GM12878 (cell line): ENCODE results near the gene IRF4. TPM values are rescaled to one million over a fixed set of nuclear protein-coding genes. Genes with fewer than 3 reads are reported as not detected.

Source experiments
- ATAC-seq: fragments of 200-7000 bp; cut with Tn5 transposase; 3 replicates; pipeline ENCODE4 v1.9.1; 2020; ENCODE audit warnings: mild to moderate bottlenecking, moderate library complexity
- BruUV-seq: library from RNA; stranded (reverse); fragments of 400-500 nt; replicated peaks from 2 replicates; lab custom pipeline; 2021; lab: Mats Ljungman, UMichigan
- CTCF ChIA-PET: fragments of 300-600 bp; sonication (Branson Sonifier 250); formaldehyde crosslinking; extraction: SDS; loops from one replicate; lab custom pipeline; 2021; ENCODE audit warnings: inconsistent platforms; lab: Yijun Ruan, JAX
- POLR2A ChIA-PET: fragments of 350-600 bp; formaldehyde crosslinking; extraction: SDS; loops from one replicate; lab custom pipeline; 2021; ENCODE audit warnings: inconsistent platforms; lab: Charles Lee
- RAD21 ChIA-PET: fragments of 300-600 bp; sonication (Branson Sonifier 250); formaldehyde crosslinking; loops from one replicate; lab custom pipeline; 2023; ENCODE audit warnings: antibody characterized with exemption; ENCODE audit not compliant: unreplicated experiment; lab: Charles Lee
- SMC1A ChIA-PET: fragments of 300-600 bp; sonication (Branson Sonifier 250); formaldehyde crosslinking; loops from one replicate; lab custom pipeline; 2023; ENCODE audit not compliant: unreplicated experiment, uncharacterized antibody; lab: Charles Lee
- DNase-seq: peaks from one replicate; pipeline ENCODE4 v3.0.0-alpha.2; 2011; ENCODE audit warnings: low read depth, low spot score
- FAIRE-seq: peaks from 3 replicates; lab custom pipeline; 2011; peaks lifted over from hg19 to GRCh38; lab: Jason Lieb, UNC
- H2AFZ ChIP-seq: 2 replicates; pipeline ENCODE4 v1.6.0; 2011; ENCODE audit warnings: low read depth, low read length, control low read depth; ENCODE audit not compliant: control insufficient read depth
- H3K27ac ChIP-seq: 2 replicates; pipeline ENCODE4 v1.5.1; 2011; ENCODE audit warnings: control low read depth; ENCODE audit not compliant: control insufficient read depth, insufficient read depth
- H3K27me3 ChIP-seq, 2 experiments: replicated peaks in 1 of 2; 2 replicates each; pipeline versions ENCODE4 v1.6.0 to v1.6.1; 2011; ENCODE audit warnings: low read length in 1 of 2; ENCODE audit not compliant: control insufficient read depth in 2 of 2, insufficient read depth in 2 of 2
- H3K36me3 ChIP-seq, 2 experiments: 2 replicates each; pipeline ENCODE4 v1.5.1; 2011; ENCODE audit warnings: low read length in 1 of 2; ENCODE audit not compliant: control insufficient read depth in 2 of 2, insufficient read depth in 2 of 2
- H3K4me1 ChIP-seq: 2 replicates; pipeline ENCODE4 v1.6.1; 2011; ENCODE audit warnings: mild to moderate bottlenecking, low read length, moderate library complexity, mixed read lengths; ENCODE audit not compliant: control insufficient read depth, insufficient read depth
- H3K4me2 ChIP-seq: 2 replicates; pipeline ENCODE4 v1.6.0; 2011; ENCODE audit warnings: control low read depth; ENCODE audit not compliant: control insufficient read depth, insufficient read depth
- H3K4me3 ChIP-seq: fragments of 200-600 bp; sonication (generic); 2 replicates; pipeline ENCODE4 v1.5.1; 2016
- H3K79me2 ChIP-seq: 2 replicates; pipeline ENCODE4 v1.6.0; 2011; ENCODE audit warnings: low read length; ENCODE audit not compliant: control insufficient read depth, insufficient read depth
- H3K9ac ChIP-seq: 2 replicates; pipeline ENCODE4 v1.8.0; 2011; ENCODE audit warnings: low read length, control low read depth, mixed read lengths; ENCODE audit not compliant: control insufficient read depth, insufficient read depth
- H3K9me3 ChIP-seq: replicated peaks from 3 replicates; pipeline ENCODE4 v1.5.1; 2011; ENCODE audit warnings: mild to moderate bottlenecking, low read length; ENCODE audit not compliant: control insufficient read depth, insufficient read depth
- H4K20me1 ChIP-seq: 2 replicates; pipeline ENCODE4 v1.6.0; 2011; ENCODE audit not compliant: control insufficient read depth, insufficient read depth
- CUX1 ChIP-seq: IDR thresholded peaks from 2 replicates; pipeline ENCODE4 v1.6.1; 2012; ENCODE audit warnings: improper control_type of control experiment, low read depth, low read length; ENCODE audit not compliant: insufficient replicate concordance
- MEF2A ChIP-seq: IDR thresholded peaks from 2 replicates; pipeline ENCODE4 v1.6.1; 2011; ENCODE audit warnings: low read depth, mild to moderate bottlenecking, low read length, moderate library complexity; ENCODE audit not compliant: insufficient read depth
- NFIC ChIP-seq: IDR thresholded peaks from 2 replicates; pipeline ENCODE4 v1.6.1; 2012; ENCODE audit warnings: low read depth, mild to moderate bottlenecking, inconsistent platforms, low read length, moderate library complexity
- NFXL1 ChIP-seq: fragments of 450-650 bp; IDR thresholded peaks from 2 replicates; pipeline ENCODE4 v1.6.1; 2017; ENCODE audit warnings: antibody characterized with exemption, mild to moderate bottlenecking, borderline replicate concordance
- RB1 ChIP-seq: fragments of 450-650 bp; formaldehyde crosslinking; IDR thresholded peaks from 2 replicates; pipeline ENCODE4 v1.6.1; 2017; ENCODE audit warnings: mild to moderate bottlenecking, borderline replicate concordance
- RUNX3 ChIP-seq: IDR thresholded peaks from 2 replicates; pipeline ENCODE4 v1.6.1; 2012; ENCODE audit warnings: low read length, inconsistent platforms
- TBL1XR1 ChIP-seq: IDR thresholded peaks from 2 replicates; pipeline ENCODE4 v1.6.1; 2012; ENCODE audit warnings: low read depth, low read length, improper control_type of control experiment
- USF2 ChIP-seq: IDR thresholded peaks from 2 replicates; pipeline ENCODE4 v1.6.1; 2011; ENCODE audit warnings: low read depth, low read length, improper control_type of control experiment, borderline replicate concordance
- WRNIP1 ChIP-seq: IDR thresholded peaks from 2 replicates; pipeline ENCODE4 v1.6.1; 2011; ENCODE audit warnings: low read depth, low read length, improper control_type of control experiment, borderline replicate concordance
- ZNF217 ChIP-seq: fragments of 450-650 bp; IDR thresholded peaks from 2 replicates; pipeline ENCODE4 v1.6.1; 2017; ENCODE audit warnings: antibody characterized with exemption, mild to moderate bottlenecking
- ZNF274 ChIP-seq: IDR thresholded peaks from one replicate; pipeline ENCODE4 v1.8.0; 2011; ENCODE audit not compliant: insufficient read length, insufficient read depth
- ZNF622 ChIP-seq: fragments of 450-650 bp; IDR thresholded peaks from 2 replicates; pipeline ENCODE4 v1.6.1; 2017; ENCODE audit warnings: mild to moderate bottlenecking, inconsistent platforms
- ZSCAN29 ChIP-seq: fragments of 450-650 bp; IDR thresholded peaks from 2 replicates; pipeline ENCODE4 v1.6.1; 2017; ENCODE audit warnings: mild to moderate bottlenecking, moderate library complexity
- WGBS: methylation state at CpG from one replicate; pipeline ENCODE4 v1.1.6; 2016; ENCODE audit warnings: low lambda C conversion rate; ENCODE audit not compliant: insufficient replicate concordance, insufficient coverage; ENCODE audit errors: missing lambda C conversion rate; 5-methylcytosine and 5-hydroxymethylcytosine counted together
- in situ Hi-C: fragments of 300-500 bp; cut with MboI; formaldehyde crosslinking; loops from 9 replicates; pipeline ENCODE4 v1.14.3; 2018; ENCODE audit warnings: mixed read lengths
- intact Hi-C: fragments of 100-400 bp; cut with micrococcal nuclease; formaldehyde crosslinking; loops from one replicate; pipeline ENCODE4 v1.14.2; 2022; ENCODE audit not compliant: unreplicated experiment
- polyA plus RNA-seq, 11 experiments: library from polyadenylated mRNA; depleted of rRNA in 4 of 11; unstranded in 6 of 11; stranded (reverse) in 5 of 11; fragments of >200 nt; fragmentation: Nextera tagmentation in 4 of 11; fragmentation: Illumina TruSeq in 1 of 11; extraction: Ambion mirVana in 4 of 11; extraction: Trizol in 1 of 11; gene quantifications; 1 replicate in 1 of 11; 2 replicates in 10 of 11; pipeline versions ENCODE4 v1.2.1 to v1.2.3, GENCODE V29; 2011 to 2016; ENCODE audit warnings: inconsistent platforms in 2 of 11, missing spikeins in 2 of 11, low read depth in 1 of 11
- total RNA-seq, 4 experiments: library from RNA; depleted of rRNA in 3 of 4; stranded (reverse); fragments of >200 nt in 3 of 4; fragmentation: Illumina TruSeq in 1 of 4; extraction: Trizol in 1 of 4; gene quantifications; 2 replicates each; pipeline versions ENCODE4 v1.2.1 to v1.2.3, GENCODE V29; 2013 to 2021

IRF4 gene
- total and polyA plus RNA-seq, 10 of the 15 experiments (the other 5 are each of a cell fraction or from before 2014, with no cell fraction given): 50.0 to 495 (median 257) TPM

GRCh38 chr6:366389-367297 lies 24.9 kb upstream of the IRF4 start:
- in situ Hi-C loops (no loop called here), intact Hi-C loops (no loop called here)
- H3K36me3 ChIP-seq: no peaks in the 10 kb centered on the region
- H3K4me2 ChIP-seq: no peak overlapping the region
- no peaks in the 10 kb centered on the region for H3K27me3 ChIP-seq
- H4K20me1 ChIP-seq: no peaks in the 10 kb centered on the region
- CTCF ChIA-PET: interaction anchor here (0.6 to 4.4 kb wide), 7 partner anchors 10 to 179 kb away, joined by 3 to 23 read pairs (median 7); no protein-coding TSS in a partner anchor
- H3K9ac ChIP-seq: no peak overlapping the region
- no peak overlapping the region for H2AFZ ChIP-seq
- no peak for FAIRE-seq
- H3K27ac ChIP-seq: no peak overlapping the region
- H3K4me3 ChIP-seq: no peak overlapping the region
- no peak for ATAC-seq
- H3K79me2 ChIP-seq: no peaks in the 10 kb centered on the region
- RAD21 ChIA-PET: interaction anchor here (1.0 to 8.0 kb wide), 13 partner anchors 10 to 148 kb away, joined by 3 to 73 read pairs (median 14); partner anchors contain the start of gene IRF4
- BruUV-seq: no TSS peak
- 72% methylated on average over 19 of the region's 19 CpGs for WGBS
- DNase-seq: no peak
- TF ChIP-seq ZNF217: no peak
- TF ChIP-seq WRNIP1: no peak
- no peak for TF ChIP-seq RB1
- no peak for TF ChIP-seq ZNF622
- TF ChIP-seq NFIC: no peak
- TF ChIP-seq ZNF274: no peak
- TF ChIP-seq RUNX3: no peak
- TF ChIP-seq USF2: no peak
- TF ChIP-seq CUX1: no peak
- no peak for TF ChIP-seq TBL1XR1
- no peak for TF ChIP-seq ZSCAN29
- TF ChIP-seq MEF2A: no peak
- TF ChIP-seq NFXL1: no peak
- SMC1A ChIA-PET: interaction anchor here (0.6 to 9.6 kb wide), 11 partner anchors 10 to 150 kb away, joined by 3 to 230 read pairs (median 19); no protein-coding TSS in a partner anchor
- peaks cover 18% of the 10 kb centered on the region for H3K4me1 ChIP-seq
- no peaks in the 10 kb centered on the region; the same call in 2 of the 3 replicates for H3K9me3 ChIP-seq
- POLR2A ChIA-PET: interaction anchor here (0.8 to 3.1 kb wide), 4 partner anchors 23 to 61 kb away, joined by 3 to 14 read pairs (median 3); no protein-coding TSS in a partner anchor
